Naive thymus-derived CD8-positive, alpha-beta T cell (primary cell): ENCODE results near the gene C7. TPM values are rescaled to one million over a fixed set of nuclear protein-coding genes. Genes with fewer than 3 reads are reported as not detected.
A peak's percentile ranks its signal among the peaks of the same experiment; 100 is the strongest.
"Not testable (repeated sequence)": the region's sequence is repeated elsewhere in the genome, so short reads cannot be mapped to it uniquely, and the experiment has no call there.

Experiments
- ATAC-seq, 2 donors: fragments of 150-1000 bp; cut with Tn5 transposase in 1 of 2; sonication (Bioruptor Pico), chemical (Tn5 transposase) in 1 of 2; 1 replicate in 1 of 2; 2 replicates in 1 of 2; pipeline ENCODE4 v1.10.0; 2021; ENCODE audit warnings: mild to moderate bottlenecking in 2 of 2, moderate library complexity in 2 of 2
- POLR2A ChIA-PET: fragments of 350-600 bp; sonication (Branson Sonifier 250); formaldehyde crosslinking; loops from one replicate; lab custom pipeline; 2021; ENCODE audit warnings: antibody characterized with exemption; lab: Charles Lee
- DNase-seq, 10 donors: peaks; one replicate each; pipeline versions ENCODE4 v3.0.0 to v3.0.0-alpha.2; 2020 to 2022
- H3K27ac Mint-ChIP-seq, 10 donors: one replicate each; pipeline ENCODE4 v1.8.0; 2020 to 2022; ENCODE audit warnings: mild to moderate bottlenecking in 10 of 10, mixed read lengths in 10 of 10, moderate library complexity in 4 of 10, inconsistent platforms in 1 of 10
- H3K27me3 Mint-ChIP-seq, 5 donors: one replicate each; pipeline ENCODE4 v1.8.0; 2021 to 2022; ENCODE audit warnings: mixed read lengths in 5 of 5
- H3K36me3 Mint-ChIP-seq, 3 donors: one replicate each; pipeline ENCODE4 v1.8.0; 2020 to 2022; ENCODE audit warnings: mixed read lengths in 3 of 3, mild to moderate bottlenecking in 2 of 3, inconsistent platforms in 1 of 3
- H3K4me1 Mint-ChIP-seq, 4 donors: one replicate each; pipeline ENCODE4 v1.8.0; 2021 to 2022; ENCODE audit warnings: mixed read lengths in 4 of 4
- H3K4me3 Mint-ChIP-seq, 10 donors: one replicate each; pipeline ENCODE4 v1.8.0; 2020 to 2022; ENCODE audit warnings: mild to moderate bottlenecking in 10 of 10, mixed read lengths in 10 of 10, moderate library complexity in 6 of 10, inconsistent platforms in 1 of 10
- H3K9me3 Mint-ChIP-seq, 9 donors: one replicate each; pipeline ENCODE4 v1.8.0; 2020 to 2022; ENCODE audit warnings: mixed read lengths in 9 of 9, mild to moderate bottlenecking in 3 of 9, inconsistent platforms in 1 of 9, moderate library complexity in 1 of 9
- polyA plus RNA-seq, 3 donors: library from polyadenylated mRNA; unstranded; fragments of 300-500 nt; fragmentation: Illumina TruSeq; gene quantifications; one replicate each; pipeline ENCODE4 v1.2.3, GENCODE V29; 2021
- total RNA-seq, 8 experiments: library from RNA in 2 of 8; stranded (reverse) in 2 of 8; gene quantifications; one replicate each; pipeline ENCODE4 v1.2.3 and lab custom pipeline; 2021 to 2026

C7 gene
- not detected for total RNA-seq
- polyA plus RNA-seq: under 1 TPM in 1 of 3 donors, not detected in 2; 0.10 TPM
- total RNA-seq (lab: John Stamatoyannopoulos, UW): 0 reads per million in 6 experiments

- DNase-seq: no peak
- POLR2A ChIA-PET: no interaction called here
- Mint-ChIP-seq H3K27ac (no peak within 1 kb of the TSS), H3K9me3 (no peaks in the 10 kb centered on the region), H3K36me3 (no peaks in the 10 kb centered on the region), H3K4me1 (peaks cover 0 to 6% (median 1%) of the 10 kb centered on the region in 4 donors), H3K27me3 (peaks cover 9 to 38% (median 11%) of the 10 kb centered on the region in 5 donors), H3K4me3 (no peak within 1 kb of the TSS)
- no peak for ATAC-seq
Observed at GRCh38 chr5:40909264-40909663, at the start of gene C7. C7 (plus strand) TSS chr5:40909497; CDS start chr5:40909611, 114 bp downstream.

DNA sequence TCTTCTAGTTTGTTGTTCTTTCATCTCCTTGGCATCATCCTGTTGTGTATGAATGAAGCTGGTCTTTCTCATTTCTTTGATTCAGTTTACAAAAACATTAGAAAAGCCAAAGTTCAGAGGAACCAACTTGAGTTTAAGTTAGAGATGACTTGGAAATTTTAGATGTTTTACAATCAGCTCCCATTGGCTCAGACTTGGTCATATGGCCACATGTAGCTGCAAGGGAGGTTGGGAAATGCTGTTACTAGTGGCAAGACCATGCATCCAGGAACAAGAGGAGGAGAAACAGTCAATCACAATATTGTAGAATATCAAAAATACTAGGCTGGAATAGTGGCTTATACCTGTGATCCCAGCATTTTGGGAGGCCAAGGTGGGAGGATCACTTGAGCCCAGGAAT lies 48.6 kb upstream of the C7 start:
- Mint-ChIP-seq H3K4me3 (no peak overlapping the region), H3K4me1 (no peaks in the 10 kb centered on the region), H3K27me3 (peaks cover 0 to 1% (median 0%) of the 10 kb centered on the region in 5 donors), H3K9me3 (peaks cover 0 to 17% (median 7%) of the 10 kb centered on the region in 9 donors), H3K36me3 (peaks cover 0 to 10% (median 1%) of the 10 kb centered on the region in 3 donors), H3K27ac (no peak overlapping the region)
- ATAC-seq (no peak), DNase-seq (no peak)
- POLR2A ChIA-PET: no interaction called here

DNA sequence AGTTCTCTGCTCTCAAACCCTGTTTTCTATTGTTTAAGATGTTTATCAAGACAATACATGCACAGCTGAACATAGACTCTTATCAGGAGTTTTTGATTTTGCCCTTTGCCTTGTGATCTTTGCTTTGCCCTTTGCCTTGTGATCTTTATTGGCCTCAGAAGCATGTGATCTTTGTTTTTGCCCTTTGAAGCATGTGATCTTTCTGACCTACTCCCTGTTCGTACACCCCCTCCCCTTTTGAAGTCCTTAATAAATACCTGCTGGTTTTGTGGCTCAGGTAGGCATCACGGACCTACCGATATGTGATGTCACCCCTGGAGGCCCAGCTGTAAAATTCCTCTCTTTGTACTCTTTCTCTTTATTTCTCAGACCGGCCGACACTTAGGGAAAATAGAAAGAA lies 44.3 kb upstream of the C7 start:
- ATAC-seq, H3K27me3 Mint-ChIP-seq, H3K36me3 Mint-ChIP-seq, DNase-seq, H3K27ac Mint-ChIP-seq, POLR2A ChIA-PET, H3K4me1 Mint-ChIP-seq, H3K4me3 Mint-ChIP-seq: not testable (repeated sequence)
- peaks cover 0 to 17% (median 7%) of the 10 kb centered on the region in 9 donors for H3K9me3 Mint-ChIP-seq

GRCh38 chr5:40866844-40867243 lies 42.5 kb upstream of the C7 start:
- no peak for ATAC-seq
- no peaks in the 10 kb centered on the region for H3K4me1 Mint-ChIP-seq
- no peak for DNase-seq
- peaks cover 0 to 17% (median 7%) of the 10 kb centered on the region in 9 donors for H3K9me3 Mint-ChIP-seq
- POLR2A ChIA-PET: no interaction called here
- no peak overlapping the region for H3K4me3 Mint-ChIP-seq
- H3K27me3 Mint-ChIP-seq: peaks cover 0 to 9% (median 4%) of the 10 kb centered on the region in 5 donors
- peaks cover 0 to 10% (median 3%) of the 10 kb centered on the region in 3 donors for H3K36me3 Mint-ChIP-seq
- peak overlapping the region in 1 of 10 donors; percentile 46 for H3K27ac Mint-ChIP-seq

DNA sequence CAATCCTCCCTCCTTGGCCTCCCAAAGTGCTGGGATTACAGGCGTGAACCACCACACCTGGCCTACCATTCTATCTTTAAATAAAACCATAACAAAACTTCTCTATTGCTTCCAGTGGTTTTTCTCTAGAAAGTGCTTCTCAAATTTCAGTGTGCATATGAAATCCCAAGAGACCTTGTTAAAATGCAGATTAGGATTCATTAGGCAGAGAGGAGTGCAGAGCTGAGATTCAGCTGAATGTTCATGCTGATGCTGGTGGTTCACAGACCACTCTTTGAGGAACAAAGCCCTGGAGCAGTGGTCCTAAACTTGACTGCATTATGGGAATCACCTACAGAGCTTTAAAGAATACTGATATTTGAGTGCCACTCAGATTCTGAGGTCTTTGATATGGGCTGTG lies 39.9 kb upstream of the C7 start:
- Mint-ChIP-seq H3K27me3 (peaks cover 0 to 11% (median 9%) of the 10 kb centered on the region in 5 donors), H3K4me3 (no peak overlapping the region), H3K27ac (no peak overlapping the region), H3K4me1 (no peaks in the 10 kb centered on the region), H3K36me3 (peaks cover 0 to 10% (median 3%) of the 10 kb centered on the region in 3 donors), H3K9me3 (peaks cover 0 to 13% (median 7%) of the 10 kb centered on the region in 9 donors)
- no peak for DNase-seq
- ATAC-seq: no peak
- POLR2A ChIA-PET: no interaction called here

GRCh38 chr5:40871177-40871576 lies 38.1 kb upstream of the C7 start:
- DNase-seq (no peak), ATAC-seq (no peak)
- Mint-ChIP-seq H3K4me3 (no peak overlapping the region), H3K27me3 (peaks cover 0 to 11% (median 9%) of the 10 kb centered on the region in 5 donors), H3K4me1 (no peaks in the 10 kb centered on the region), H3K9me3 (peaks cover 0 to 6% (median 0%) of the 10 kb centered on the region in 9 donors), H3K27ac (no peak overlapping the region), H3K36me3 (peaks cover 0 to 2% (median 0%) of the 10 kb centered on the region in 3 donors)
- POLR2A ChIA-PET: no interaction called here

DNA sequence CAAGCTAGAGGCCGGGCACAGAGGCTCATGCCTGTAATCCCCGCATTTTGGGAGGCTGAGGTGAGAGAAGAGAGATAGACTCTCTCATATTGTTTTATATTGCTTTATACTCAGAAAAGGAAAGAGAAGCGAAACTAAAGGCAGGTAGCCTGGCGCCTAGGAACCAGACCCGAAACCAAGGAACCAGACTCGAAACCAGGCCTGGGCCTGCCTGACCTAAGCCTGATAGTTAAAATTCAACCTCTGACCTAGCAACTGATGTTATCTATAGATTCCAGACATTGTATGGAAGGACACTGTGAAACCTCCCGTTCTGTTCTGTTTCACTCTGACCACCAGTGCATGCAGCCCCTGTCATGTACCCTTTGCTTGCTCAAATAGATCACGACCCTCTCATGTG lies 37.0 kb upstream of the C7 start:
- peaks cover 2 to 11% (median 7%) of the 10 kb centered on the region in 5 donors for H3K27me3 Mint-ChIP-seq
- H3K36me3 Mint-ChIP-seq, DNase-seq, H3K9me3 Mint-ChIP-seq, H3K27ac Mint-ChIP-seq, H3K4me1 Mint-ChIP-seq, ATAC-seq, POLR2A ChIA-PET, H3K4me3 Mint-ChIP-seq: not testable (repeated sequence)

DNA sequence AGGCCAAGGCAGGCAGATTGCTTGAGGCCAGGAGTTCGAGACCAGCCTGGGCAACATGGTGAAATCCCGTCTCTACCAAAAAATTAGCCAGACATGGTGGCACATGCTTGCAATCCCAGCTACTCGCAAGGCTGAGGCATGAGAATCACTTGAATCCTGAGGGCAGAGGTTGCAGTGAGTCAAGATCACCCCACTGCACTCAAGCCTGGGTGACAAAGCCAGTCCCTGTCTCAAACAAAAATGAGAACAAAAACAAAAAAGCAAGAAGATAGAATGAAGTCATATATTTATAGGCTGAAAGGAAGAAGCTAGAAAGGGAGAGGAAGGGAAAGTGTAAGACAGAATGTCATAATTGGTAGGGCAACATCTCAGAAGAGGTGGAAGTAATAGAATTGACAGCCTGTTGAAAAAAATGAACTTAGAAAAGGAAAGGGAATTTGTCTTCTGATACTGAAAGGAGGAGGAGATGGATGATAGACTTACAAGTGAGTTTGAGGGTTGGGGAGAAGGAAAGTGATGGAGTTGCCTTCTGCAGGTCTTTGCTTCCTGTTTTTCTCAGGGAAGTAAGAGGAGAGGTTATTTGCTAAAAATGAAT lies 35.9 kb upstream of the C7 start:
- POLR2A ChIA-PET: no interaction called here
- Mint-ChIP-seq H3K4me3 (no peak overlapping the region), H3K27ac (peak overlapping the region in 2 of 10 donors; percentile 1 to 55), H3K4me1 (no peaks in the 10 kb centered on the region), H3K9me3 (peaks cover 0 to 10% (median 4%) of the 10 kb centered on the region in 9 donors), H3K36me3 (peaks cover 0 to 10% (median 0%) of the 10 kb centered on the region in 3 donors), H3K27me3 (peaks cover 2 to 11% (median 6%) of the 10 kb centered on the region in 5 donors)
- no peak for ATAC-seq
- DNase-seq: no peak

DNA sequence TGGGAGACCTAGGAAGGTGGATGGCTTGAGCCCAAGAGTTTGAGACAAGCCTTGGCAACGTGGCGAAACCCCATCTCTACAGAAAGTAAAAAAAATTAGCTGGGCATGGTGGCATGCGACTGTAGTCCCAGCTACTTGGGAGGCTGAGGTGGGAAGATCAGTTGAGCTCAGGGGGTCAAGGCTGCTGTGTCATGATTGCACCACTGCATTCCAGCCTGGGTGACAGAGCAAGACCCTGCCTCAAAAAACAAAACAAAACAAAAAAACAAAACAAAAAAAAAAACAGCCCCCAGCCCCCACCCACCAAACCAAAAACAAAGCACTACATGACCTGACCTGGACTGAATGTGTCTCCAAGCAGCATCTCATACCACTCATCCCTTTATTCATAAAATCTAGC lies 33.3 kb upstream of the C7 start:
- Mint-ChIP-seq H3K27me3 (peaks cover 1 to 10% (median 3%) of the 10 kb centered on the region in 5 donors), H3K4me3 (no peak overlapping the region), H3K36me3 (peaks cover 0 to 10% (median 0%) of the 10 kb centered on the region in 3 donors), H3K4me1 (no peaks in the 10 kb centered on the region), H3K9me3 (peaks cover 0 to 10% (median 4%) of the 10 kb centered on the region in 9 donors), H3K27ac (peak overlapping the region in 2 of 10 donors; percentile 22 to 58)
- DNase-seq (no peak), ATAC-seq (no peak)
- POLR2A ChIA-PET: no interaction called here

GRCh38 chr5:40877371-40877988 lies 31.8 kb upstream of the C7 start:
- H3K4me3 Mint-ChIP-seq: no peak overlapping the region
- no peaks in the 10 kb centered on the region for H3K4me1 Mint-ChIP-seq
- peaks cover 0 to 10% (median 0%) of the 10 kb centered on the region in 3 donors for H3K36me3 Mint-ChIP-seq
- peaks cover 0 to 10% (median 4%) of the 10 kb centered on the region in 9 donors for H3K9me3 Mint-ChIP-seq
- DNase-seq (no peak), ATAC-seq (no peak)
- H3K27ac Mint-ChIP-seq: no peak overlapping the region
- POLR2A ChIA-PET: no interaction called here
- H3K27me3 Mint-ChIP-seq: peaks cover 0 to 16% (median 3%) of the 10 kb centered on the region in 5 donors

- Mint-ChIP-seq H3K4me3 (no peak overlapping the region), H3K27ac (no peak overlapping the region), H3K4me1 (no peaks in the 10 kb centered on the region), H3K36me3 (peaks cover 0 to 10% (median 0%) of the 10 kb centered on the region in 3 donors), H3K9me3 (peaks cover 0 to 10% (median 4%) of the 10 kb centered on the region in 9 donors), H3K27me3 (peaks cover 0 to 9% (median 0%) of the 10 kb centered on the region in 5 donors)
- POLR2A ChIA-PET: no interaction called here
- DNase-seq (peak in 3 of 10 donors; percentile 27 to 38 (median 37)), ATAC-seq (no peak)
Observed at GRCh38 chr5:40879163-40879942, 29.9 kb upstream of the C7 start.

GRCh38 chr5:40882291-40882690 lies 27.0 kb upstream of the C7 start:
- no peaks in the 10 kb centered on the region for H3K4me1 Mint-ChIP-seq
- no peak overlapping the region for H3K27ac Mint-ChIP-seq

More at GRCh38 chr5:40882291-40882690, 27.0 kb upstream of the C7 start:
- H3K4me3 Mint-ChIP-seq: no peak overlapping the region
- peaks cover 0 to 4% (median 0%) of the 10 kb centered on the region in 3 donors for H3K36me3 Mint-ChIP-seq
- POLR2A ChIA-PET: no interaction called here
- ATAC-seq (no peak), DNase-seq (no peak)
- peaks cover 0 to 5% (median 0%) of the 10 kb centered on the region in 9 donors for H3K9me3 Mint-ChIP-seq
- peaks cover 0 to 11% (median 1%) of the 10 kb centered on the region in 5 donors for H3K27me3 Mint-ChIP-seq
